ENCODE data around the gene DCAF4. TPM values are rescaled to one million over a fixed set of nuclear protein-coding genes. Genes with fewer than 3 reads are reported as not detected.

DCAF4 gene
- total RNA-seq, 1 donor from 2014 or later, result 7.9 TPM

Other genes with a start within 250 kb of the DCAF4 start
- 4.6 TPM for gene DPF3, start 32.4 kb upstream of the DCAF4 start, total RNA-seq (ENCODE audit: insufficient read depth, low replicate concordance)
- gene ZFYVE1, start 100.6 kb downstream of the DCAF4 start, total RNA-seq (ENCODE audit: insufficient read depth, low replicate concordance), result 10.6 TPM
- 51.5 TPM for gene RBM25, start 132.1 kb downstream of the DCAF4 start, total RNA-seq (ENCODE audit: insufficient read depth, low replicate concordance)
- gene PSEN1, start 210.0 kb downstream of the DCAF4 start, total RNA-seq (ENCODE audit: insufficient read depth, low replicate concordance), result 42.9 TPM

All from umbilical cord (tissue), 1 donor.